Naive thymus-derived CD4-positive, alpha-beta T cell (primary cell): ENCODE measurements around the gene PAX8. TPM values are rescaled to one million over a fixed set of nuclear protein-coding genes. Genes with fewer than 3 reads are reported as not detected.
"Not testable (repeated sequence)": the region's sequence is repeated elsewhere in the genome, so short reads cannot be mapped to it uniquely, and the experiment has no call there.

ENCODE experiments used
- ATAC-seq: fragments of 150-1000 bp; cut with Tn5 transposase; 2 replicates; pipeline ENCODE4 v1.10.0; 2021; ENCODE audit warnings: mild to moderate bottlenecking, moderate library complexity
- CTCF ChIA-PET: fragments of 350-600 bp; sonication (Branson Sonifier 250); formaldehyde crosslinking; loops from one replicate; lab custom pipeline; 2021; ENCODE audit warnings: antibody characterized with exemption; lab: Charles Lee
- POLR2A ChIA-PET: fragments of 350-600 bp; sonication (Branson Sonifier 250); formaldehyde crosslinking; loops from one replicate; lab custom pipeline; 2021; ENCODE audit warnings: antibody characterized with exemption, inconsistent platforms; lab: Charles Lee
- DNase-seq, 9 donors: peaks; one replicate each; pipeline versions ENCODE4 v3.0.0 to v3.0.0-alpha.2; 2020 to 2022; ENCODE audit warnings: mixed read lengths in 1 of 9
- H3K27ac ChIP-seq: one replicate; pipeline ENCODE4 v1.7.0; 2013; ENCODE audit warnings: mild to moderate bottlenecking, low read depth, low read length, moderate library complexity
- H3K27me3 ChIP-seq, 2 donors: one replicate each; pipeline ENCODE4 v1.7.0; 2013; ENCODE audit warnings: low read length in 2 of 2, mild to moderate bottlenecking in 2 of 2, moderate library complexity in 2 of 2; ENCODE audit not compliant: control insufficient read depth in 2 of 2, insufficient read depth in 2 of 2
- H3K36me3 ChIP-seq, 3 experiments: 1 replicate in 2 of 3; 2 replicates in 1 of 3; pipeline ENCODE4 v1.7.0; 2013; ENCODE audit warnings: low read length in 3 of 3, mild to moderate bottlenecking in 3 of 3, moderate library complexity in 1 of 3; ENCODE audit not compliant: insufficient read depth in 3 of 3, control insufficient read depth in 2 of 3
- H3K4me1 ChIP-seq, 2 donors: one replicate each; pipeline ENCODE4 v1.7.0; 2013; ENCODE audit warnings: low read length in 2 of 2, mild to moderate bottlenecking in 2 of 2, moderate library complexity in 1 of 2; ENCODE audit not compliant: control insufficient read depth in 2 of 2, insufficient read depth in 2 of 2
- H3K4me3 ChIP-seq: 2 replicates; pipeline ENCODE4 v1.7.0; 2013; ENCODE audit warnings: mild to moderate bottlenecking, low read length
- H3K9me3 ChIP-seq, 3 experiments: 1 replicate in 2 of 3; 2 replicates in 1 of 3; pipeline ENCODE4 v1.7.0; 2013; ENCODE audit warnings: low read length in 3 of 3; ENCODE audit not compliant: control insufficient read depth in 2 of 3
- H3K27ac Mint-ChIP-seq, 9 donors: one replicate each; pipeline ENCODE4 v1.8.0; 2020 to 2022; ENCODE audit warnings: mixed read lengths in 9 of 9, mild to moderate bottlenecking in 8 of 9, moderate library complexity in 5 of 9, inconsistent platforms in 2 of 9
- H3K27me3 Mint-ChIP-seq, 5 donors: one replicate each; pipeline ENCODE4 v1.8.0; 2021 to 2022; ENCODE audit warnings: mixed read lengths in 5 of 5, mild to moderate bottlenecking in 1 of 5
- H3K36me3 Mint-ChIP-seq, 5 donors: one replicate each; pipeline ENCODE4 v1.8.0; 2020 to 2022; ENCODE audit warnings: mixed read lengths in 5 of 5, mild to moderate bottlenecking in 3 of 5, inconsistent platforms in 1 of 5
- H3K4me1 Mint-ChIP-seq, 7 donors: one replicate each; pipeline ENCODE4 v1.8.0; 2020 to 2022; ENCODE audit warnings: mixed read lengths in 7 of 7, mild to moderate bottlenecking in 3 of 7, inconsistent platforms in 1 of 7
- H3K4me3 Mint-ChIP-seq, 10 donors: one replicate each; pipeline ENCODE4 v1.8.0; 2020 to 2022; ENCODE audit warnings: mild to moderate bottlenecking in 10 of 10, mixed read lengths in 10 of 10, moderate library complexity in 6 of 10, inconsistent platforms in 2 of 10
- H3K9me3 Mint-ChIP-seq, 11 donors: one replicate each; pipeline ENCODE4 v1.8.0; 2020 to 2022; ENCODE audit warnings: mixed read lengths in 11 of 11, mild to moderate bottlenecking in 4 of 11, inconsistent platforms in 1 of 11, moderate library complexity in 1 of 11
- intact Hi-C, 2 donors: fragments of 100-400 bp; cut with micrococcal nuclease; formaldehyde crosslinking; loops; one replicate each; pipeline ENCODE4 v1.15.1; 2023
- polyA plus RNA-seq, 2 donors: library from polyadenylated mRNA; unstranded; fragments of 300-500 nt; fragmentation: Illumina TruSeq; gene quantifications; one replicate each; pipeline ENCODE4 v1.2.3, GENCODE V29; 2021
- total RNA-seq, 6 experiments: library from RNA in 5 of 6; stranded (reverse) in 5 of 6; gene quantifications; 1 replicate in 5 of 6; 2 replicates in 1 of 6; pipeline ENCODE4 v1.2.3 and lab custom pipeline; 2021 to 2026

Gene PAX8
- total and polyA plus RNA-seq, 7 experiments from 2014 or later: 0.09 to 1.5 (median 1.2) TPM

DNA sequence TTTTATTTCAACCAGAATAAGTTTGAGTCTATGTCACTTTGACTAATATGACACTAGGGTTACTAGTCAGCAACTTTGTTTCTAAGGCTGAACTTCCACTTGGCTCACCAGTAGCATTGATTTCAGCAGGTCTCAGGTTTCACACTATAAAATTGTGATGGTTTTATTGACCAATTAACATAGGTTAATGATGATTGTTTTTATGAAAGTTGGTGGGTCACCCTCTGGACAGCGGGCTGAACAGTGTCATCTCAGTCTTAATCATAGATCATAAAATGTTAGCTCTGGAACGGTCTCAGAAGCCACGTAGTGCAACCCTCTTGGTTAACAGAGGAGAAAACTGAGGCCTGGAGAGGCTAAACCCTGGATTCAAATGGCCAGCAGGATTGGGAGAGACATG lies 40.2 kb upstream of the PAX8 start:
- H3K27ac ChIP-seq, ATAC-seq, intact Hi-C loops, H3K36me3 ChIP-seq, H3K9me3 Mint-ChIP-seq, H3K4me1 Mint-ChIP-seq, H3K4me3 Mint-ChIP-seq, H3K4me3 ChIP-seq, H3K27ac Mint-ChIP-seq, H3K27me3 ChIP-seq, H3K4me1 ChIP-seq, H3K9me3 ChIP-seq, DNase-seq, CTCF ChIA-PET, H3K36me3 Mint-ChIP-seq, POLR2A ChIA-PET: not testable (repeated sequence)
- H3K27me3 Mint-ChIP-seq: peaks cover 0 to 52% (median 21%) of the 10 kb centered on the region in 5 donors

DNA sequence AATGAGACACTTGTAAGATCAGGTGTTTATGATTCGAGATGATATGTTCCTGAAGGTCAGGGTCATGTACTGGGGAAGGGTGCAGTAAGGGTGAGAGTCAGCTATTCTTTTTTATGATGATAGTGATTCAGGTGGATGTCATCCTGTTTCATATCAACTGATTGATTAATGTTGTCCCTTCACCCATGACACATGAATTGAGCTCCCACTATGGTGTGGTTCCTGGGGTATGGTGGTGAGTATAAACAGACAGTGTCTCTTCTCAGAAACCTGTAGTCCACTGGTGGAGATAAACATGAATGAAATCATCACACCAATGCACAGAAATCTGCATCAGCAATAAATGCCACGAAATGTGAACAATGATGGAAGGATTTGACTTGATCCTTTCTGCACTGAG lies 37.4 kb upstream of the PAX8 start:
- Mint-ChIP-seq H3K27me3 (peaks cover 0 to 47% (median 16%) of the 10 kb centered on the region in 5 donors), H3K4me1 (peaks cover 0 to 6% (median 2%) of the 10 kb centered on the region in 7 donors), H3K9me3 (peaks cover 0 to 2% (median 0%) of the 10 kb centered on the region in 11 donors), H3K4me3 (no peak overlapping the region), H3K36me3 (no peaks in the 10 kb centered on the region), H3K27ac (no peak overlapping the region)
- Histone ChIP-seq H3K4me3 (no peak overlapping the region), H3K27me3 (no peaks in the 10 kb centered on the region), H3K27ac (no peak overlapping the region), H3K9me3 (no peaks in the 10 kb centered on the region), H3K36me3 (no peaks in the 10 kb centered on the region), H3K4me1 (no peaks in the 10 kb centered on the region)
- ATAC-seq (no peak), DNase-seq (no peak)
- intact Hi-C loops: no loop called here
- CTCF ChIA-PET: no interaction called here
- POLR2A ChIA-PET: no interaction called here

DNA sequence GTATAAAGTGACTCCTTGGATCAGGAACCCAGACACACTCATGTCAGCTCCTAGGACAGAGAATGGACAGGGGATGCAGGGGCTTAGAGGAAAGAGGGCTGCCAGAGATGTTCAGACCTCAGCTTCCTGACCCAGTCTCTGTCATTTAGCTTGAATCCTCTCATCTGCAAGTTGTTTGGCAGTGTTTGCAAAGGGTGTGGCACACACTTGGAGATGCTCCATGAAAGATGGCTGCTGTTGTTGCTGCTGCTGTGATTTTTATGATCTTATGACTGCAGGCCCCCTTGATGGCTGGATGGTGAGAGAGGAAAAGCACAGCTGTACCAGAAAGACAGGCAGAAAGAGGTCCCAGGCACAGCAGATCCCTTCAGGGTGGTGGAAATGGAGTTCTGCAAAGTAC lies 35.9 kb upstream of the PAX8 start:
- H3K4me3 Mint-ChIP-seq, H3K27ac Mint-ChIP-seq, H3K36me3 Mint-ChIP-seq, H3K9me3 Mint-ChIP-seq, ATAC-seq, H3K4me1 Mint-ChIP-seq, H3K27ac ChIP-seq, H3K9me3 ChIP-seq, intact Hi-C loops, H3K36me3 ChIP-seq, H3K27me3 ChIP-seq, POLR2A ChIA-PET, H3K4me1 ChIP-seq, DNase-seq, CTCF ChIA-PET, H3K4me3 ChIP-seq: not testable (repeated sequence)
- H3K27me3 Mint-ChIP-seq: peaks cover 0 to 43% (median 12%) of the 10 kb centered on the region in 5 donors

DNA sequence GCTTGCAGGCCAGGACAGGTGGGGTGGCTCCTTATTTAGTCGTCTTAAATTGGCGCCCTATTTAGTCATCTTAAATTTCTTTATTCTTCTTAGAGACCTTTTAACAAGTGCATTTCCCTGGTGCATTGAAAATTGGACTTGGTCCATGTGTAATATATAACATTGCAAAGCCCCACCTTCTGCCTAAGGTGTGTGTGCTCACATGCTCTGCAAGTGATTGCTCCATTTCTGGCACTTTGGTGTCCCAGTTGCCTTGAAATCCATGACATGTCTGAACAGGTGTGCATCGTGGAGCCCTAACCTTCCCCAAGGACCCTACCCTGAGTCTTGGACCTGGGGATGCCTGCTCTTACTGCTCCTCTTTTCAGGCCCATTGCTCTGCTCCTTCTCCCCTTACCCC lies 35.5 kb upstream of the PAX8 start:
- H3K4me3 ChIP-seq, H3K4me3 Mint-ChIP-seq, H3K36me3 Mint-ChIP-seq, intact Hi-C loops, POLR2A ChIA-PET, H3K27ac ChIP-seq, H3K27ac Mint-ChIP-seq, H3K9me3 ChIP-seq, H3K9me3 Mint-ChIP-seq, DNase-seq, H3K4me1 ChIP-seq, H3K36me3 ChIP-seq, CTCF ChIA-PET, ATAC-seq, H3K4me1 Mint-ChIP-seq, H3K27me3 ChIP-seq: not testable (repeated sequence)
- peaks cover 0 to 47% (median 12%) of the 10 kb centered on the region in 5 donors for H3K27me3 Mint-ChIP-seq

DNA sequence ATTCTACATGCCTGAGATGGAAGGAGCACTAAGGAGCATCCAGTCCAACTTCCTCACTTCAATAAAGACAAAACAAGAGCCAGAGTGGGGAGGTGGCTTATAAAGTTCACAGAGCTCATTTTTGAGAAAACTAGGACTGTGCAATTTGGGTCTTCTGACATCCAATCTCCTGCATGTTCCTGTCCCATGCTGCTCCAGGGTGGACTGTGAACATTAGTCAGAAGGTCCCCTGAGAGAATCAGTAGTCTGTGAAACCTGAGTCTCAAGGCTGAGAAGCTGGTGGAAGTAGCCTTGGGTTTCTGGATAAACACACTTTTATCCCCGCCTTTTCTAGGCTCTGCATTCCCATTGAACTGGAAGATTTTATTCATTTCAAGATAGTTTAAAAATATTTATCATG lies 33.1 kb upstream of the PAX8 start:
- H3K36me3 ChIP-seq, H3K4me1 ChIP-seq, CTCF ChIA-PET, DNase-seq, POLR2A ChIA-PET, H3K4me3 Mint-ChIP-seq, H3K4me1 Mint-ChIP-seq, H3K9me3 ChIP-seq, H3K27ac ChIP-seq, H3K27ac Mint-ChIP-seq, intact Hi-C loops, H3K4me3 ChIP-seq, ATAC-seq, H3K9me3 Mint-ChIP-seq, H3K36me3 Mint-ChIP-seq, H3K27me3 ChIP-seq: not testable (repeated sequence)
- peaks cover 9 to 49% (median 14%) of the 10 kb centered on the region in 5 donors for H3K27me3 Mint-ChIP-seq

DNA sequence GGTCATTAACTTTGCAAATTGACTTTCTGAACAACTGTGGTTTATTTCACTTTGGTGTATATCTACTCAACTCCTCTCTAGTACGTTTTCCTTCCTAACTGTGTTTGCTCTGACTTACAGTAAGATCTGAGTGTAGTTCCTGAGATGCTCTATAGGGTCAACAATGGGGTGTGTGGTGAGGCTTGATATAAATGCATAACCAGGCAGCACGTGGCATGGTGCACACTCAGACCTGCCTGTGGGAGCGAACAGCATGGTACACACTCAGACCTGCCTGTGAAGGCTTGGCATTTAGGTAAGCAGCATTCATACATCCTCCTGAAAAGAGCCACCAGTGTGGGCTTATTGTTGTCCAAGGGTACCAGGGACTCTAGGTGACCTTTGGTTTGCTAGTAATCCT lies 32.5 kb upstream of the PAX8 start:
- intact Hi-C loops, H3K4me1 ChIP-seq, H3K27me3 ChIP-seq, H3K9me3 Mint-ChIP-seq, H3K27ac Mint-ChIP-seq, H3K36me3 ChIP-seq, DNase-seq, CTCF ChIA-PET, H3K36me3 Mint-ChIP-seq, H3K4me3 Mint-ChIP-seq, POLR2A ChIA-PET, H3K27ac ChIP-seq, H3K4me1 Mint-ChIP-seq, H3K4me3 ChIP-seq, H3K9me3 ChIP-seq: not testable (repeated sequence)
- peak; percentile 26 for ATAC-seq
- peaks cover 9 to 48% (median 12%) of the 10 kb centered on the region in 5 donors for H3K27me3 Mint-ChIP-seq

DNA sequence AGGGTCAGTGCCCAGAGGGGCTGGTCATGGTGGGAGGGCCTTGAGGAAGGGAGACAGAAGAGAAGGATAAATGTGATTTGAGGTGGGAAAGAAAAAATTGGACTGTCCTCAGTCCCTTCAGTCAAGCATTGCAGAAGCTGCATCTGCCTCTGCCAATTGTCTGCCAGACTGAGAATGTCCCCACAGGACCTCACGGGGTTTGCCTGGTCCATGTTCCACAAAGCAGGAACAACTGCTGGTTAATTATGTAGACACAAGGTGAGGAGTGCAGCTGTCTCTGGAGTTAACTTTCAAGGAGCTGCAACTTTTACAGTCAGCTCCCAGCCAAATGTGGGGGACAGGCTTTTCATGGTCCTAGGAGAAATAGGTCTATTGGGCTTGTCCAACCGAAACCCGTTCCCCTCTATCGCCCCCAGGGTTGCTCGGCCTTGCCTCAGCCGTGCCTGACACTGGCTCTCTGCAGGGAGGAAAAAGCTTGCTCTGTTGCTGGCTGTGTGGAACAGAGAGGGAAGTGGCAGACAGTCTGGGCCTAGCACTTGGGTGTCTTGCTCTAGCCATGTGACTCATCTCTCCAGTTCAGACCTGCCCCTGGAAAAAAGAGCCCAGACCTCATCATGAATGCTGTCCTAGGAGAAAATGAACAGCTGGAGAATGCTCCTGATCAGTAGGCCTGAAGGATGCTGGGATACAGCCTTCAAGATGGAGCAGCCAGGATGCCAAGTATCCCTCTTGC lies 31.1 kb upstream of the PAX8 start:
- H3K36me3 ChIP-seq: no peaks in the 10 kb centered on the region
- H3K4me3 Mint-ChIP-seq: no peak overlapping the region
- no peaks in the 10 kb centered on the region for H3K9me3 Mint-ChIP-seq
- H3K4me1 Mint-ChIP-seq: peaks cover 0 to 8% (median 0%) of the 10 kb centered on the region in 7 donors
- no peaks in the 10 kb centered on the region for H3K36me3 Mint-ChIP-seq
- no peak overlapping the region for H3K4me3 ChIP-seq
- ATAC-seq (peak; percentile 46), DNase-seq (no peak)
- H3K4me1 ChIP-seq: no peaks in the 10 kb centered on the region
- no peak overlapping the region for H3K27ac ChIP-seq
- no peak overlapping the region for H3K27ac Mint-ChIP-seq
- ChIA-PET CTCF (no interaction called here), POLR2A (interaction anchor here (0.7 kb wide), 1 partner anchor 46 kb away, joined by 3 read pairs; no protein-coding TSS in a partner anchor)
- peaks cover 4 to 42% (median 9%) of the 10 kb centered on the region in 5 donors for H3K27me3 Mint-ChIP-seq
- no peaks in the 10 kb centered on the region for H3K27me3 ChIP-seq
- H3K9me3 ChIP-seq: no peaks in the 10 kb centered on the region
- intact Hi-C loops: no loop called here
